Measurements from ENCODE around the gene CTNNA3. TPM values are rescaled to one million over a fixed set of nuclear protein-coding genes. Genes with fewer than 3 reads are reported as not detected.
A peak's percentile ranks its signal among the peaks of the same experiment; 100 is the strongest.

CTNNA3 gene
- total RNA-seq, 4 donors from 2014 or later = 0.47 to 3.3 (median 0.80) TPM; not detected in 1

GRCh38 chr10:66587680-66588050, 1108.3 kb downstream of the CTNNA3 start:
- Histone ChIP-seq H3K36me3 (no peaks in the 10 kb centered on the region), H3K27ac (no peak overlapping the region), H3K27me3 (no peaks in the 10 kb centered on the region), H3K4me1 (no peaks in the 10 kb centered on the region), H3K4me3 (no peak overlapping the region), H3K9me3 (no peaks in the 10 kb centered on the region)
- DNase-seq = no peak
- TF ChIP-seq CTCF (IDR thresholded peaks at IDR 0.05) (no peak), POLR2A (IDR thresholded peaks at IDR 0.05) (no peak)

GRCh38 chr10:66586897-66587679, 1108.9 kb downstream of the CTNNA3 start:
- Histone ChIP-seq H3K4me1 (no peaks in the 10 kb centered on the region), H3K27ac (no peak overlapping the region), H3K36me3 (no peaks in the 10 kb centered on the region), H3K9me3 (no peaks in the 10 kb centered on the region), H3K27me3 (no peaks in the 10 kb centered on the region), H3K4me3 (no peak overlapping the region)
- no peak for DNase-seq
- TF ChIP-seq POLR2A (IDR thresholded peaks at IDR 0.05) (no peak), CTCF (IDR thresholded peaks at IDR 0.05) (no peak)

DNA sequence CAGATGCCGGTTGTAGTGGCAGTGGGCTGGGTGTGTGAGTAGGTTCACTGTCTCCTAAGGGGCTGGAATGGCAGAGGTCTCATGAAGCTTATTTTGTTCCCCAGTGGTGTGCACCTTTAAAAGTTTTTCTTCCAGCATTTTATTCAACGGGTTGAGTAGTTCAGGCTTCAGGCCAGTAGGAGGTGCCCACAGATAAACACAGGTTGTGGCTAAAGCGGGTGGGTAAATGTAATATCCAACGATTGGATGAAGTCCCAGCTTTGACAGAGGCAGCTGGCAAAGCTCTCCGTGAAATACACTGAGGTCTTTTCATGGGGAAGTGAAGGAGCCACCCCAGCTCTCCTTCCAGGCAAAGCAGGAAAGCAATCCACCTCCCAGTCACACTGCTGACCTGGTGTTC, 1109.9 kb downstream of the CTNNA3 start:
- H3K9me3 ChIP-seq = no peaks in the 10 kb centered on the region
- H3K36me3 ChIP-seq = no peaks in the 10 kb centered on the region
- H3K27me3 ChIP-seq = no peaks in the 10 kb centered on the region
- H3K27ac ChIP-seq = no peak overlapping the region
- DNase-seq = no peak
- no peaks in the 10 kb centered on the region for H3K4me1 ChIP-seq
- no peak overlapping the region for H3K4me3 ChIP-seq
- no peak for TF ChIP-seq POLR2A (IDR thresholded peaks at IDR 0.05)
- peak in 3 of 6 experiments; percentile 37 to 48 (median 44) for TF ChIP-seq CTCF (IDR thresholded peaks at IDR 0.05)

- no peaks in the 10 kb centered on the region for H3K4me1 ChIP-seq
- H3K27ac ChIP-seq = no peak overlapping the region
- H3K9me3 ChIP-seq = no peaks in the 10 kb centered on the region
- DNase-seq = no peak
- TF ChIP-seq CTCF (IDR thresholded peaks at IDR 0.05) (no peak), POLR2A (IDR thresholded peaks at IDR 0.05) (no peak)
- H3K36me3 ChIP-seq = no peaks in the 10 kb centered on the region
- H3K4me3 ChIP-seq = no peak overlapping the region
- no peaks in the 10 kb centered on the region for H3K27me3 ChIP-seq
Measured at GRCh38 chr10:66575251-66575855, 1120.6 kb downstream of the CTNNA3 start.

DNA sequence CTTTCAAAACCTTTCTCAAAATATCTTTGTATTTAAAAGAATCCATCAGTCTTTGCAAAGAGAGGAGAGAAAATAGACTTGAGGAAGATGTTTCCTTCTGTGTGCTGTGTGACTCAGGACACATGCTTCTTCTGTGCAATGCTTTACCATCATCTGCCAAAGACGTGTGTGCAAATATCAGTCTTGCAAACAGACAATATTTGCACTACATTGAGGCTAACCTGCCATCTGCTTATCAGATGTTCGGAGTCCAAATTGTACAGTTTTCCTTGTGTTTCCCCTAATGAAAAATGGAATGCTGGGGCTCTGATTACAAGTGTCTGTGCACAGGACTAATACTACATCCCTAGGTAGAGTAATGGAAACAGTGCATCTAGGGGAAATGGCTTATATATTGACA, 1123.3 kb downstream of the CTNNA3 start:
- TF ChIP-seq POLR2A (IDR thresholded peaks at IDR 0.05) (no peak), CTCF (IDR thresholded peaks at IDR 0.05) (no peak)
- Histone ChIP-seq H3K4me1 (no peaks in the 10 kb centered on the region), H3K27ac (no peak overlapping the region), H3K27me3 (no peaks in the 10 kb centered on the region), H3K9me3 (no peaks in the 10 kb centered on the region), H3K4me3 (no peak overlapping the region), H3K36me3 (no peaks in the 10 kb centered on the region)
- no peak for DNase-seq
